VCaP (cell line): ENCODE data around the gene DBT.

Experiments used
- H3K27ac ChIP-seq: fragments of 450-650 bp; 2 replicates; pipeline ENCODE4 v1.5.1; 2017
- TF ChIP-seq, protein P1 (sequence below): fragments of 450-650 bp; conservative IDR thresholded peaks from 2 replicates; pipeline ENCODE4 v1.5.1; 2017; ENCODE audit warnings: mild to moderate bottlenecking, moderate library complexity

Gene DBT

DNA sequence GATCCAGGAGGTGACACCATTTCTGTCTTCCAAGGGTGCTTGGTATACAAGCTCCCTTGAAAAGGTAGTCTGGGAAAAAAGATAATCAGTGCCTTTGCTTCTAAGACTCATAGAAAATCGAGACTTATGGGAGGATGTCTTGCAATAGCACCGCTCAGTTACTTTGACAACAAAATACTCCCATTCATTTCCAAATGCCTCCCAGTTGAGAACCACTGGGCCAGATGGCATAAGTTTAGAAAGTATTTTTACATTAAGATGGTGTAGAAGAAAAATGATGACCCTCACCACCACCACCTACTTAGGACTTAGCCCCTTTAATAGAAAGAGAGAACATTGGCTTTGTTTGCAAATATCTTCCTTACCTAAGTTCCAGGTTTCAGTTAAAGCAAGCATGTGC is 112.0 kb downstream of the DBT start:
- TF ChIP-seq, protein P1, sequence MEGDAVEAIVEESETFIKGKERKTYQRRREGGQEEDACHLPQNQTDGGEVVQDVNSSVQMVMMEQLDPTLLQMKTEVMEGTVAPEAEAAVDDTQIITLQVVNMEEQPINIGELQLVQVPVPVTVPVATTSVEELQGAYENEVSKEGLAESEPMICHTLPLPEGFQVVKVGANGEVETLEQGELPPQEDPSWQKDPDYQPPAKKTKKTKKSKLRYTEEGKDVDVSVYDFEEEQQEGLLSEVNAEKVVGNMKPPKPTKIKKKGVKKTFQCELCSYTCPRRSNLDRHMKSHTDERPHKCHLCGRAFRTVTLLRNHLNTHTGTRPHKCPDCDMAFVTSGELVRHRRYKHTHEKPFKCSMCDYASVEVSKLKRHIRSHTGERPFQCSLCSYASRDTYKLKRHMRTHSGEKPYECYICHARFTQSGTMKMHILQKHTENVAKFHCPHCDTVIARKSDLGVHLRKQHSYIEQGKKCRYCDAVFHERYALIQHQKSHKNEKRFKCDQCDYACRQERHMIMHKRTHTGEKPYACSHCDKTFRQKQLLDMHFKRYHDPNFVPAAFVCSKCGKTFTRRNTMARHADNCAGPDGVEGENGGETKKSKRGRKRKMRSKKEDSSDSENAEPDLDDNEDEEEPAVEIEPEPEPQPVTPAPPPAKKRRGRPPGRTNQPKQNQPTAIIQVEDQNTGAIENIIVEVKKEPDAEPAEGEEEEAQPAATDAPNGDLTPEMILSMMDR = no peak
- no peak overlapping the region for H3K27ac ChIP-seq
